GM19467 (cell line): ENCODE data around the gene MCM6.

Source experiments
- ATAC-seq: cut with Tn5 transposase; IDR thresholded peaks from one replicate; pipeline ENCODE4 v1.9.1; 2021; ENCODE audit warnings: mild to moderate bottlenecking, moderate library complexity; ENCODE audit not compliant: unreplicated experiment

The MCM6 gene

DNA sequence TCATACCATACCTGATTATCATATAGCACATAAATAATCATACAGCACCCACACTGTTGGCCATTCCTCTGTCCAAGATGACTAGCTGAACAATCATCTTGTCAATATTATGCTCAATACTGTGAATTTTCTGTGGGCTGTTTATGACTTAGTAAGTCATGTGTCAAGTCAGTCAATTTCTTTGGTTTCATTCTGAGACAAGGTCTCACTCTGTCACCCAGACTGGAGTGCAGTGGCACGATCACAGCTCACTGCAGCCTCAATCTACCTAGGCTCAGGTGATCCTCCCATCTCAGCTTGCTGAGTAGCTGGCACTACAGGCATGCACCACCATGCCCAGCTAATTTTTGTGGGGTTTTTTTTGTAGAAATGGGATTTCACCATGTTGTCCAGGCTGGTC is 5.7 kb downstream of the MCM6 start:
- ATAC-seq, result no peak

DNA sequence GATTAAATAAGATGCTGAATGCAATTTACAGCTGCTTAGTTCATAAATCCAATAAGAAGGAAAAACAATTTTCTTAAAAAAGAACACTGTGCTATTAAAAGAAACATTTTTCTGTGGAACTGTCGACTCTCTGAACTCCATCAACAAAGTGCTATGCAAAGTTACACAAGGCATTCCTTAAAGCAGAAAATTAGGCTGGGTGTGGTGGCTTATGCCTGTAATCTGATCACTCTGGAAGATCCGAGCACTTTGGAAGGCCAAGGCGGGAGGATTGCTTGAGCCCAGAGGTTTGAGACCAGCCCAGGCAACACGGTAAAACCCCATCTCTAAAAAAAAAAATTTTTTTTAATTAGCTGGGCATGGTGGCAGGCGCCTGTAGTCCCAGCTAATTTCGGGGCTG is 13.0 kb downstream of the MCM6 start:
- no peak for ATAC-seq

DNA sequence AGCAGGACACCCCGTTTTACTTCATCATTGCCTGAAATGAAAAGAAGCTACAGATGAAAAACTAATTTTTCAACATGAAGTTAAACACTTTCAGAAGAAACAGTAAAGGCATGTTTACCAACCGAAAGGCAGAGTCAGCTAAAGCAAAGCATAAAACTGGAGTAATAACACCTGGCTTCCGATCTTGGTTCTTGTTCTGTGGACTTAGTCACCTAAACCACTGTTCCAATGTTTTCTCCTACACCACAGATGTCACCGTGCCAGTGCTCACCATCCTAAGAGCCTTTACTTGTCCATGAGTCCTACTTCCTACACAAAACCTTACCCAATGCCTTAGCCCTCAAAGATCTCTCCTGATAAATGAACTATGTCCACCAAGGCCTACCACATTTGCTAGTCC is 13.5 kb downstream of the MCM6 start:
- no peak for ATAC-seq

DNA sequence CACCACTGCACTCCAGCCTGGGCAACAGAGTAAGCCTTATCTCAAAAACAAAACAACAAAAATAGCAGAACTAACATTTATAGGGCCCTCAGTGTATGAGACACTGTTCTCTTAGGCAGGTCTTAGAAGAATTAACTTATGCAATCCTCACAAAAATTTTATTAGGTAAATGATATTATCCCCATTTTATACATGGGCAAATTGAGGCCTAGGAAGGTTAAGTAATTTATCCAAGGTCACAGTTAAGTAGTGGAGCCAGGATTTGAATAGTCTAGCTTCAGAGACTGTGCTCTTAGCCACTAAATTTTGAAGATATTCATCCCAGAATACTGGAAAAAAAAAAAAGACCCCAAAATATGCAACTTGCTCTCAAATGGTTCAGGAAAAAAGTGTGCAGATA is 22.8 kb downstream of the MCM6 start:
- ATAC-seq, result no peak

DNA sequence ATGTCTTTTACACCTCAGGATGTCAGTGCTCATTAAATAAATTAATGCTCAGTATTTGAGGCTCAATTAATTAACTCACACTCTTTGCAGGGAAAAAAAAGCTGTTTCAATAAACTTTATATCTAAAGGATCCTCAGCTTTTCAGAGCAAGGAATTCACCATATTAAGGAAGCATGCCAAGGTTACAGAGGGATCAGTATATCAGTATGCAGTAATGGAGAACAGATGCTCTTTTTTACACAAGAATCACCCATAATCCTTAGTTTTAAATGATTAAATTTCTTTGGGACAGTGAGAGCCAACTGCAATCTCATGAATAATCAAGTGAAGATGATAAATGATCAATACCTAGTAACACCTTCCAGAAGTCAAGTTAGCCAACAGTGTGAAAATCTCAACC is 24.4 kb downstream of the MCM6 start:
- no peak for ATAC-seq

GRCh38 chr2:135850892-135851668 is 25.2 kb downstream of the MCM6 start:
- ATAC-seq, result no peak

DNA sequence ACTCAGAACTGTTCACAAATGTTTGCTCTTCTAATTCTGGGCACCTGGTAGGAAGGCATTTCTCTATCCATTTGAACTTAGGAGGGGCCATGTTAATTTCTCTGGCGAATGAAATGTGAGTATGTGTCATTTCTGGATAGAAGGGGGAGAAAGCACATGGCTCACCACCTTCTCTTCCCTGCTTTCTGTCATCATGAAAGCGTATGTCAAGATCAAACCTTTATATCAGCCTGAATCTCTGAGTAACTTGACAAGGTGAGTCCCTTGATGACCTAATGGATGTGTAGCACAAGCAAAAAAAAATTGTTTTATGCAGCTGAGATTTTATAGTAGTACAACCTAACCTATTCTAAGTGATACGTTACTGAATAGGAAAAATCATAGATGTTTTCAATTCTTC is 27.2 kb downstream of the MCM6 start:
- ATAC-seq, result no peak

- no peak for ATAC-seq
Measured at GRCh38 chr2:135845997-135846396, 30.2 kb downstream of the MCM6 start.

GRCh38 chr2:135845257-135845656 is 31.0 kb downstream of the MCM6 start:
- ATAC-seq, result no peak

- ATAC-seq, result no peak
Measured at GRCh38 chr2:135844301-135844895, 31.8 kb downstream of the MCM6 start.

DNA sequence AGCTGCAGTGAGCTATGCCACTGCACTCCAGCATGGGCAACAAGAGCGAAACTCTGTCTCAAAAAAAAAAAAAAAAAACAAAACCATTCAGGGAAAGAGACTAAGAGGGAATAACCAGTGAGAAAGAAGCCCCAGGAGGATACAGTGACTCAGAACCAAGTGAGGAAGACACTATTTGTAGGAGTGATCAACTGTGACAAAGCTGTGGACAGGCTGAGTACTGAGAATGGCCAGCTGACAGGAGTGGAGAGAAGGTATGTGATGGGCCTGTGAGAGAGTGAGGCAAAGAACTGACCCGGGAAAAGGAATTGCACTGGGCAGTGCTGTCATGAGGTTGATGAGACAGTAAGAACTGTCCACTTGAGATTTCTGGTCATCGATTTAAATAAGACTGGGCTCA is 32.6 kb downstream of the MCM6 start:
- no peak for ATAC-seq

DNA sequence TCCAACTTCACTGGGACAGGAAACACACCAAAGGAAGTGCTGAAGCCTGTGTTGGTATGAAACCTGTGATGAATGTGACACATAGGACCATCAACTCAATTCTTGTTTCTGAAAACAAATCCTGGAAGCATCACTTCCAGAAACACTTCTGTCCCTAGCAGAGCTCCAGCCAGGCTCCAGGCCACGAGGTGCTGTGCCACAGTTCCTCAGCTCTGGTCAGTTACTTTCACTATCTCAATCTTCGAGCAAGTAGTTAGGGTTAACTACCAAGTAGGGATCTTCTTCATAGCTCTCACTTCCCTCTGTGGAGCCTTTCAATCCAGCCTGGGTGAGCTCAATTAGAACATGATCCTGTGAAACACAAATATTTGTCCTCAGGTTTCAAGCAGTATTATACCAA is 35.6 kb downstream of the MCM6 start:
- no peak for ATAC-seq

DNA sequence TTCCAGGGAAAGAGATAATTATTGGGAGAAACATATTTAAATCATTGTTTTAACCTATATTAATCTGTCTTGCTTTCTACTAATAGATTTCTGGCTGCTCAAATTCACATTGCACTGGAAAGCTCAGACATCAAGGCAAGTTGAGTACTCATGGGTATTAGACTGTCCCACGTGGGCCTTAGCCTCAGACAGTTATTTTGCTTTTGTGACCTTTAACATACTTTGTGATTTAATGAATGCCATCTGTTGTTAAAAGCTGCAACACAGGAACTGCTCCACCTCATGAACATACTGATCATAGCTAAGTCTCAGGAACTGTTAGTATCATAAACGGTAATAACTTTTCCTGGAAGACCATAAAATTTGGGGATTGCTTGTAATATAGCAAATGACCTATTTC is 36.5 kb downstream of the MCM6 start:
- no peak for ATAC-seq

DNA sequence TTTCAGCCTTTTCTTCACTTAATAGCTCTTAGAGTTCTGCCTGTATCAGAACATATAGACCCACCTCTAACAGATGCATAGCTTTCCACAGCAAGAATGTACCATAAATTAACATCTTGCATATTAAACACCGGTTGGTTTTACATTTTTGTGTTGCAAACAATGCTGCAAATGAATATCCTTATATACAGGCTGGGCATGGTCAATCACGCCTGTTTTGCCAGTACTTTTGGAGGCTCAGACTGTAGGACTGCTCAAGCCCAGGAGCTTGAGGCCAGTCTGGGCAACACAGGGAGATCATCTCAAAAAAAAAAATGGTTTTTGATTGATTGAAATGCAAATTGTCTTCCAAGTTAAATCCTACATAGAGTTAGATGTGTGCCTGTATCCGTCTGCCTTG is 37.7 kb downstream of the MCM6 start:
- ATAC-seq, result no peak

DNA sequence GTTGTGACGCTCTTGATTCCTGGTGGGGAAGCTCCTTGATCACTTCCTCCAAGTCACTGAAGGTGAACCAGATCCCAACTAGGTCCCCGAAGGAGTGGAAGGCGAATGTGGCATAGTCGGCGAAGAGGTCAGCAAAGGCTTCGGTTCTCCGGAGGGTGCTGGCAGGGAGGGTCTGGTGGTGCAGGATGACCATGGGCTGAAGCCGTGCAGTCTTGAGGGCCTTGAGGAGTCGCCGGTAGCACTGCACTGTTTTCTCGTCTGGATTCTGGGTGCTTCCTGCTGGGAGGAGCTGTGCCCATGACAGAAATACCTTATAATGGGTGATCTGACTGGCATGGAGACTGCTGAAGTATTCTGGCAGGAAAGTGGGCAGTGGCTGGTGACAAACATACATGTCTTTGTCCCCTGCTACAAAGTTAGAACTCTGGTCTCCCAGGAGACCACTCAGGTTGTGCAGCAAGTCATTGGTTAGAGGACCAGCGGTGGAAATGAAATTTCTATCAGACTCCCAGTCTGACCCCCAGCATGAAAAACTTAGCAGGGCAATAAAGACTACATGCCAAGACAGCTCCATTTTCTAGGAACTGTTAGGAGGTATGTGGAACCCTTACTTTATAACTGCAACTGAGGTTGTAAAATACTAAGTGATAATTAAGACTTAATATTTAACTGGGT is 39.5 kb downstream of the MCM6 start, which contains the start of gene LCT:
Gene LCT, minus strand, starts transcription at position 589 of the 675 bp plus-strand sequence. Its CDS starts 15 bp downstream, at position 574.
- ATAC-seq, result no peak

- ATAC-seq, result no peak
Measured at GRCh38 chr2:135832891-135833290, 43.4 kb downstream of the MCM6 start.

GRCh38 chr2:135831180-135831812 is 44.9 kb downstream of the MCM6 start:
- ATAC-seq, result no peak

GRCh38 chr2:135829378-135830135 is 46.7 kb downstream of the MCM6 start:
- no peak for ATAC-seq

- ATAC-seq, result no peak
Measured at GRCh38 chr2:135826544-135826943, 49.7 kb downstream of the MCM6 start.

- no peak for ATAC-seq
Measured at GRCh38 chr2:135825550-135826176, 50.6 kb downstream of the MCM6 start.
